ENCODE results near the gene SH3GLB1. TPM values are rescaled to one million over a fixed set of nuclear protein-coding genes. Genes with fewer than 3 reads are reported as not detected.

The SH3GLB1 gene
- total and polyA plus RNA-seq, 8 donors: 92.7 to 114 (median 102) TPM

GRCh38 chr1:86703696-86704457 lies 499 bp upstream of the SH3GLB1 start:
- H3K27me3 ChIP-seq: no peaks in the 10 kb centered on the region
- TF ChIP-seq CTCF (IDR thresholded peaks at IDR 0.05): no peak
- DNase-seq: no peak
- H3K4me1 ChIP-seq: peaks cover 11 to 43% of the 10 kb centered on the region in 2 donors
- H3K4me3 ChIP-seq: peak overlapping the region; percentile 77 to 94
- peak overlapping the region; percentile 99 to 100 for H3K27ac ChIP-seq
- H3K9me3 ChIP-seq: no peaks in the 10 kb centered on the region
- intact Hi-C loops (cut with DNase I): loop anchor here in 1 of 2 donors (5.0 kb wide), 1 partner anchor 208 kb away; the partner anchor contains the start of genes HS2ST1 and SELENOF
- ATAC-seq: peak; percentile 40
- H3K36me3 ChIP-seq: no peaks in the 10 kb centered on the region

- peak overlapping the region; percentile 77 to 94 for H3K4me3 ChIP-seq
- TF ChIP-seq CTCF (IDR thresholded peaks at IDR 0.05): no peak
- intact Hi-C loops (cut with DNase I): loop anchor here in 1 of 2 donors (5.0 kb wide), 1 partner anchor 207 kb away; the partner anchor contains the start of genes HS2ST1 and SELENOF
- H3K9me3 ChIP-seq: no peaks in the 10 kb centered on the region
- DNase-seq: peak; percentile 61 to 67 (median 66)
- ATAC-seq: peak; percentile 62
- H3K27me3 ChIP-seq: no peaks in the 10 kb centered on the region
- H3K4me1 ChIP-seq: peaks cover 11 to 56% of the 10 kb centered on the region in 2 donors
- no peaks in the 10 kb centered on the region for H3K36me3 ChIP-seq
- peak overlapping the region; percentile 99 to 100 for H3K27ac ChIP-seq
Measured at GRCh38 chr1:86704972-86705664, 742 bp downstream of the SH3GLB1 start.

GRCh38 chr1:86705665-86705985 lies 1.2 kb downstream of the SH3GLB1 start:
- DNase-seq (peak in 1 of 4 donors; percentile 41), ATAC-seq (no peak)
- peak overlapping the region; percentile 99 to 100 for H3K27ac ChIP-seq
- H3K4me1 ChIP-seq: peaks cover 11 to 61% of the 10 kb centered on the region in 2 donors
- no peaks in the 10 kb centered on the region for H3K9me3 ChIP-seq
- H3K4me3 ChIP-seq: peak overlapping the region; percentile 77 to 94
- H3K36me3 ChIP-seq: no peaks in the 10 kb centered on the region
- intact Hi-C loops (cut with DNase I): no loop called here
- TF ChIP-seq CTCF (IDR thresholded peaks at IDR 0.05): no peak
- H3K27me3 ChIP-seq: no peaks in the 10 kb centered on the region

GRCh38 chr1:86706018-86706635 lies 1.8 kb downstream of the SH3GLB1 start:
- H3K4me3 ChIP-seq: peak overlapping the region; percentile 77 to 94
- H3K9me3 ChIP-seq: no peaks in the 10 kb centered on the region
- no peak for TF ChIP-seq CTCF (IDR thresholded peaks at IDR 0.05)
- H3K36me3 ChIP-seq: no peaks in the 10 kb centered on the region
- intact Hi-C loops (cut with DNase I): no loop called here
- no peak for ATAC-seq
- H3K27me3 ChIP-seq: no peaks in the 10 kb centered on the region
- H3K4me1 ChIP-seq: peaks cover 11 to 65% of the 10 kb centered on the region in 2 donors
- DNase-seq: no peak
- H3K27ac ChIP-seq: peak overlapping the region; percentile 99 to 100

GRCh38 chr1:86708920-86709319 lies 4.5 kb downstream of the SH3GLB1 start:
- H3K36me3 ChIP-seq: no peaks in the 10 kb centered on the region
- ATAC-seq (no peak), DNase-seq (peak in 2 of 4 donors; percentile 63 to 70)
- H3K27me3 ChIP-seq: no peaks in the 10 kb centered on the region
- no peak overlapping the region for H3K4me3 ChIP-seq
- H3K4me1 ChIP-seq: peaks cover 18 to 81% of the 10 kb centered on the region in 2 donors
- no peak for TF ChIP-seq CTCF (IDR thresholded peaks at IDR 0.05)
- intact Hi-C loops (cut with DNase I): no loop called here
- H3K27ac ChIP-seq: peak overlapping the region in 1 of 2 donors; percentile 7
- H3K9me3 ChIP-seq: no peaks in the 10 kb centered on the region
